HL-60 (cell line): Measurements from ENCODE around the gene IRF4.

ENCODE experiments used
- DNase-seq, 2 experiments: peaks; one replicate each; pipeline ENCODE4 v3.0.0-alpha.2; 2010 to 2020; ENCODE audit warnings: low read depth in 1 of 2, low spot score in 1 of 2
- H3K27ac ChIP-seq: fragments of 250-450 bp; sonication (Bioruptor Pico); replicated peaks from 2 replicates; pipeline ENCODE4 v1.5.1; 2020; ENCODE audit warnings: mild to moderate bottlenecking, moderate library complexity
- H3K27me3 ChIP-seq: fragments of 250-450 bp; sonication (Bioruptor Pico); 2 replicates; pipeline ENCODE4 v1.5.1; 2021; ENCODE audit warnings: mild to moderate bottlenecking, moderate library complexity; ENCODE audit not compliant: insufficient read depth, poor library complexity, severe bottlenecking
- H3K4me3 ChIP-seq: replicated peaks from 2 replicates; pipeline ENCODE4 v1.5.1; 2011; ENCODE audit warnings: mild to moderate bottlenecking, control low read depth, low read length; ENCODE audit not compliant: insufficient read depth
- CTCF ChIP-seq: IDR thresholded peaks from one replicate; pipeline ENCODE4 v1.5.1; 2011; ENCODE audit warnings: low read length, control low read depth, inconsistent platforms; ENCODE audit not compliant: insufficient read depth
- GABPA ChIP-seq: IDR thresholded peaks from 2 replicates; pipeline ENCODE4 v1.6.1; 2012; ENCODE audit warnings: low read depth
- POLR2AphosphoS5 ChIP-seq: IDR thresholded peaks from 2 replicates; pipeline ENCODE4 v1.6.1; 2012; ENCODE audit warnings: low read depth
- REST ChIP-seq: IDR thresholded peaks from 2 replicates; pipeline ENCODE4 v1.6.1; 2012; ENCODE audit warnings: low read depth; ENCODE audit not compliant: insufficient replicate concordance
- SPI1 ChIP-seq: IDR thresholded peaks from 2 replicates; pipeline ENCODE4 v1.6.1; 2012; ENCODE audit warnings: low read depth, mild to moderate bottlenecking, borderline replicate concordance

The IRF4 gene

GRCh38 chr6:355373-356208 is 36.0 kb upstream of the IRF4 start:
- no peak for DNase-seq
- no peak overlapping the region for H3K4me3 ChIP-seq
- no peaks in the 10 kb centered on the region for H3K27me3 ChIP-seq
- no peak for TF ChIP-seq CTCF
- H3K27ac ChIP-seq, result no peak overlapping the region

GRCh38 chr6:356828-357251 is 34.7 kb upstream of the IRF4 start:
- H3K4me3 ChIP-seq, result no peak overlapping the region
- no peak for DNase-seq
- TF ChIP-seq REST (no peak), CTCF (no peak), SPI1 (no peak), POLR2AphosphoS5 (no peak), GABPA (no peak)
- no peak overlapping the region for H3K27ac ChIP-seq
- no peaks in the 10 kb centered on the region for H3K27me3 ChIP-seq

- DNase-seq, result no peak
- TF ChIP-seq REST, result no peak
- TF ChIP-seq CTCF, result no peak
- TF ChIP-seq SPI1, result no peak
- no peak for TF ChIP-seq GABPA
- TF ChIP-seq POLR2AphosphoS5, result no peak
- H3K4me3 ChIP-seq, result no peak overlapping the region
- no peaks in the 10 kb centered on the region for H3K27me3 ChIP-seq
- H3K27ac ChIP-seq, result no peak overlapping the region
These were observed 34.2 kb upstream of the IRF4 start for GRCh38 chr6:357261-357790.
